Heart left ventricle (tissue), 16 donors: ENCODE measurements around the gene CXCL12. TPM values are rescaled to one million over a fixed set of nuclear protein-coding genes. Genes with fewer than 3 reads are reported as not detected.

Experiments used
- ATAC-seq, 4 donors: fragments of 200-7000 bp; cut with Tn5 transposase; one replicate each; pipeline ENCODE4 v1.9.1; 2020 to 2022; ENCODE audit warnings: moderate library complexity in 4 of 4, mild to moderate bottlenecking in 3 of 4, moderate number of reproducible peaks in 1 of 4
- DNase-seq, 5 donors: peaks; one replicate each; pipeline ENCODE4 v3.0.0-alpha.2; 2020
- H3K27ac ChIP-seq, 12 donors: fragments of 200-600 bp; sonication (generic) in 4 of 12; one replicate each; pipeline versions ENCODE4 v1.5.0 to v1.8.0; 2016 to 2022; ENCODE audit warnings: mild to moderate bottlenecking in 2 of 12
- H3K27me3 ChIP-seq, 9 donors: fragments of 200-600 bp; sonication (generic) in 2 of 9; one replicate each; pipeline versions ENCODE4 v1.5.1 to v1.8.0; 2016 to 2022; ENCODE audit warnings: mild to moderate bottlenecking in 3 of 9
- H3K36me3 ChIP-seq, 9 donors: fragments of 200-600 bp; sonication (generic) in 2 of 9; one replicate each; pipeline versions ENCODE4 v1.5.0 to v1.8.0; 2018 to 2022; ENCODE audit warnings: mild to moderate bottlenecking in 2 of 9
- H3K4me1 ChIP-seq, 12 donors: fragments of 200-600 bp; sonication (generic) in 4 of 12; one replicate each; pipeline versions ENCODE4 v1.5.0 to v1.8.0; 2016 to 2022; ENCODE audit warnings: mild to moderate bottlenecking in 3 of 12
- H3K4me3 ChIP-seq, 12 donors: fragments of 200-600 bp; sonication (generic) in 4 of 12; one replicate each; pipeline versions ENCODE4 v1.5.0 to v1.8.0; 2017 to 2022; ENCODE audit warnings: mild to moderate bottlenecking in 9 of 12, moderate library complexity in 4 of 12
- H3K9me3 ChIP-seq, 12 donors: fragments of 200-600 bp; sonication (generic) in 4 of 12; one replicate each; pipeline versions ENCODE4 v1.5.0 to v1.8.0; 2016 to 2022; ENCODE audit warnings: mild to moderate bottlenecking in 1 of 12
- CTCF ChIP-seq, 12 donors: fragments of 200-600 bp; sonication (generic) in 4 of 12; IDR thresholded peaks; one replicate each; pipeline versions ENCODE4 v1.5.0 to v1.8.0; 2018 to 2022; ENCODE audit warnings: antibody characterized with exemption in 12 of 12, mild to moderate bottlenecking in 5 of 12
- POLR2A ChIP-seq, 2 donors: fragments of 450-650 bp; IDR thresholded peaks; one replicate each; pipeline ENCODE4 v1.6.1; 2017; ENCODE audit warnings: antibody characterized with exemption in 2 of 2, mild to moderate bottlenecking in 2 of 2, moderate library complexity in 2 of 2
- WGBS, 4 donors: extraction: QIAGEN DNeasy Blood & Tissue Kit in 2 of 4; methylation state at CpG; one replicate each; pipeline versions ENCODE4 v1.1.5 to v1.1.7; 2013 to 2018; 5-methylcytosine and 5-hydroxymethylcytosine counted together
- intact Hi-C, 10 donors: fragments of 100-400 bp; cut with DNase I; formaldehyde crosslinking; loops; one replicate each; pipeline versions ENCODE4 v1.11.1 to v1.14.2; 2022
- polyA plus RNA-seq, 2 donors: library from polyadenylated mRNA; stranded (reverse); fragments of 200-250 nt; gene quantifications; one replicate each; pipeline ENCODE4 v1.2.3, GENCODE V29; 2013
- total RNA-seq, 9 donors: library from RNA; depleted of rRNA in 2 of 9; stranded (reverse); fragments of >200 nt in 2 of 9; fragmentation: NEBNext Ultra II Directional in 3 of 9; extraction: Animal tissue kit (Norgen Biotek cat#: 25700) in 3 of 9; gene quantifications; one replicate each; pipeline versions ENCODE4 v1.1.0 to v1.2.4, GENCODE V29; 2016 to 2023
- donor health status: ischemic (EF 13 %, LVEDD 7.1; RV severe dilation, severe dysfunction).
- donor health status: healthy with polysubstance abuse.
- donor health status: DM: no; HTN: yes; CAD: no.
- donor health status: DM: no; HTN: no; CAD: no.
- donor health status: ischemic (EF 25% LVEDD 6.9; RV normal size, moderate dysfunction).
- donor health status: ischemic (EF 25% LVEDD 5.7; RV mildly dilated, moderate dysfunction).
- donor health status: healthy.
- donor health status: DM: yes; HTN: yes; CAD: no.
- donor health status: ischemic (EF 35%, LVEDD 5.7; RV mildly dilated, moderate dysfunction).
- donor health status: nonischemic (EF 11% LVEDD 7.7; RV severe dilation, severe dysfunction).
- donor health status: DM: yes; HTN: yes; CAD: no.
- donor health status: PGD.
- donor health status: ischemic (EF 29% LVEDD 5.4; RV normal size, mild dysfunction).
- donor health status: nonischemic (EF 23%, LVEDD 6.1; RV moderate dilation, normal function).

The CXCL12 gene
- total and polyA plus RNA-seq, 11 donors: 56.4 to 203 (median 125) TPM

- TF ChIP-seq CTCF (IDR thresholded peaks at IDR 0.05): no peak
- TF ChIP-seq POLR2A (IDR thresholded peaks at IDR 0.05): no peak
- ATAC-seq: no peak
- Histone ChIP-seq H3K27me3 (peaks cover 0 to 26% (median 0%) of the 10 kb centered on the region in 9 donors), H3K27ac (peak overlapping the region in 9 of 12 donors; percentile 69 to 89 (median 82)), H3K4me3 (peak overlapping the region; percentile 67 to 92 (median 79)), H3K36me3 (peaks cover 0 to 36% (median 31%) of the 10 kb centered on the region in 9 donors), H3K4me1 (peaks cover 0 to 60% (median 19%) of the 10 kb centered on the region in 12 donors), H3K9me3 (no peaks in the 10 kb centered on the region)
- DNase-seq: peak in 2 of 5 donors; percentile 24 to 32
- WGBS, 4 donors: 54 to 62% (median 58%) methylated on average over 8 to 10 of the region's 10 CpGs
- intact Hi-C loops: loop anchor here in 8 of 10 donors (5.0 to 10.0 kb wide), 9 partner anchors 70 to 587 kb away; no protein-coding TSS in a partner anchor
Observed at GRCh38 chr10:44382131-44382858, 2.6 kb downstream of the CXCL12 start.

GRCh38 chr10:44380829-44381600 is 3.9 kb downstream of the CXCL12 start:
- TF ChIP-seq CTCF (IDR thresholded peaks at IDR 0.05) (no peak), POLR2A (IDR thresholded peaks at IDR 0.05) (no peak)
- peaks cover 0 to 49% (median 42%) of the 10 kb centered on the region in 9 donors for H3K36me3 ChIP-seq
- peaks cover 0 to 24% (median 0%) of the 10 kb centered on the region in 9 donors for H3K27me3 ChIP-seq
- peaks cover 0 to 66% (median 19%) of the 10 kb centered on the region in 12 donors for H3K4me1 ChIP-seq
- intact Hi-C loops: loop anchor here in 8 of 10 donors (5.0 to 10.0 kb wide), 9 partner anchors 69 to 586 kb away; no protein-coding TSS in a partner anchor
- H3K4me3 ChIP-seq: peak overlapping the region in 6 of 12 donors; percentile 14 to 92 (median 83)
- no peak for DNase-seq
- no peaks in the 10 kb centered on the region for H3K9me3 ChIP-seq
- WGBS, 4 donors: 74 to 86% (median 75%) methylated on average over 7 to 8 of the region's 8 CpGs
- no peak overlapping the region for H3K27ac ChIP-seq
- no peak for ATAC-seq

- 60 to 70% (median 65%) methylated on average over 4 of the region's 4 CpGs for WGBS, 4 donors
- peaks cover 0 to 13% (median 0%) of the 10 kb centered on the region in 9 donors for H3K27me3 ChIP-seq
- ATAC-seq (no peak), DNase-seq (peak in 1 of 5 donors; percentile 4)
- intact Hi-C loops: loop anchor here in 8 of 10 donors (5.0 to 10.0 kb wide), 9 partner anchors 68 to 585 kb away; no protein-coding TSS in a partner anchor
- peaks cover 0 to 60% (median 53%) of the 10 kb centered on the region in 9 donors for H3K36me3 ChIP-seq
- no peaks in the 10 kb centered on the region for H3K9me3 ChIP-seq
- no peak overlapping the region for H3K4me3 ChIP-seq
- no peak for TF ChIP-seq POLR2A (IDR thresholded peaks at IDR 0.05)
- TF ChIP-seq CTCF (IDR thresholded peaks at IDR 0.05): no peak
- peaks cover 0 to 57% (median 13%) of the 10 kb centered on the region in 12 donors for H3K4me1 ChIP-seq
- no peak overlapping the region for H3K27ac ChIP-seq
Observed at GRCh38 chr10:44379907-44380306, 5.0 kb downstream of the CXCL12 start.
